ENCODE data around the gene ROBO4. TPM values are rescaled to one million over a fixed set of nuclear protein-coding genes. Genes with fewer than 3 reads are reported as not detected.

ROBO4 gene
- total and polyA plus RNA-seq, 2 of the 13 experiments (the other 11 are each of a cell fraction or from before 2014, with no cell fraction given), result 0.07 to 1.1 TPM

GRCh38 chr11:124917115-124917637, 19.5 kb upstream of the ROBO4 start (continued):
- TF ChIP-seq, protein P1, sequence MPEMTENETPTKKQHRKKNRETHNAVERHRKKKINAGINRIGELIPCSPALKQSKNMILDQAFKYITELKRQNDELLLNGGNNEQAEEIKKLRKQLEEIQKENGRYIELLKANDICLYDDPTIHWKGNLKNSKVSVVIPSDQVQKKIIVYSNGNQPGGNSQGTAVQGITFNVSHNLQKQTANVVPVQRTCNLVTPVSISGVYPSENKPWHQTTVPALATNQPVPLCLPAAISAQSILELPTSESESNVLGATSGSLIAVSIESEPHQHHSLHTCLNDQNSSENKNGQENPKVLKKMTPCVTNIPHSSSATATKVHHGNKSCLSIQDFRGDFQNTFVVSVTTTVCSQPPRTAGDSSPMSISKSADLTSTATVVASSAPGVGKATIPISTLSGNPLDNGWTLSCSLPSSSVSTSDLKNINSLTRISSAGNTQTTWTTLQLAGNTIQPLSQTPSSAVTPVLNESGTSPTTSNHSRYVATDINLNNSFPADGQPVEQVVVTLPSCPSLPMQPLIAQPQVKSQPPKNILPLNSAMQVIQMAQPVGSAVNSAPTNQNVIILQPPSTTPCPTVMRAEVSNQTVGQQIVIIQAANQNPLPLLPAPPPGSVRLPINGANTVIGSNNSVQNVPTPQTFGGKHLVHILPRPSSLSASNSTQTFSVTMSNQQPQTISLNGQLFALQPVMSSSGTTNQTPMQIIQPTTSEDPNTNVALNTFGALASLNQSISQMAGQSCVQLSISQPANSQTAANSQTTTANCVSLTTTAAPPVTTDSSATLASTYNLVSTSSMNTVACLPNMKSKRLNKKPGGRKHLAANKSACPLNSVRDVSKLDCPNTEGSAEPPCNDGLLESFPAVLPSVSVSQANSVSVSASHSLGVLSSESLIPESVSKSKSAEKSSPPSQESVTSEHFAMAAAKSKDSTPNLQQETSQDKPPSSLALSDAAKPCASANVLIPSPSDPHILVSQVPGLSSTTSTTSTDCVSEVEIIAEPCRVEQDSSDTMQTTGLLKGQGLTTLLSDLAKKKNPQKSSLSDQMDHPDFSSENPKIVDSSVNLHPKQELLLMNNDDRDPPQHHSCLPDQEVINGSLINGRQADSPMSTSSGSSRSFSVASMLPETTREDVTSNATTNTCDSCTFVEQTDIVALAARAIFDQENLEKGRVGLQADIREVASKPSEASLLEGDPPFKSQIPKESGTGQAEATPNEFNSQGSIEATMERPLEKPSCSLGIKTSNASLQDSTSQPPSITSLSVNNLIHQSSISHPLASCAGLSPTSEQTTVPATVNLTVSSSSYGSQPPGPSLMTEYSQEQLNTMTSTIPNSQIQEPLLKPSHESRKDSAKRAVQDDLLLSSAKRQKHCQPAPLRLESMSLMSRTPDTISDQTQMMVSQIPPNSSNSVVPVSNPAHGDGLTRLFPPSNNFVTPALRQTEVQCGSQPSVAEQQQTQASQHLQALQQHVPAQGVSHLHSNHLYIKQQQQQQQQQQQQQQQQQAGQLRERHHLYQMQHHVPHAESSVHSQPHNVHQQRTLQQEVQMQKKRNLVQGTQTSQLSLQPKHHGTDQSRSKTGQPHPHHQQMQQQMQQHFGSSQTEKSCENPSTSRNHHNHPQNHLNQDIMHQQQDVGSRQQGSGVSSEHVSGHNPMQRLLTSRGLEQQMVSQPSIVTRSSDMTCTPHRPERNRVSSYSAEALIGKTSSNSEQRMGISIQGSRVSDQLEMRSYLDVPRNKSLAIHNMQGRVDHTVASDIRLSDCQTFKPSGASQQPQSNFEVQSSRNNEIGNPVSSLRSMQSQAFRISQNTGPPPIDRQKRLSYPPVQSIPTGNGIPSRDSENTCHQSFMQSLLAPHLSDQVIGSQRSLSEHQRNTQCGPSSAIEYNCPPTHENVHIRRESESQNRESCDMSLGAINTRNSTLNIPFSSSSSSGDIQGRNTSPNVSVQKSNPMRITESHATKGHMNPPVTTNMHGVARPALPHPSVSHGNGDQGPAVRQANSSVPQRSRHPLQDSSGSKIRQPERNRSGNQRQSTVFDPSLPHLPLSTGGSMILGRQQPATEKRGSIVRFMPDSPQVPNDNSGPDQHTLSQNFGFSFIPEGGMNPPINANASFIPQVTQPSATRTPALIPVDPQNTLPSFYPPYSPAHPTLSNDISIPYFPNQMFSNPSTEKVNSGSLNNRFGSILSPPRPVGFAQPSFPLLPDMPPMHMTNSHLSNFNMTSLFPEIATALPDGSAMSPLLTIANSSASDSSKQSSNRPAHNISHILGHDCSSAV (CRISPR knock-in tag; IDR thresholded peaks at IDR 0.05; ENCODE audit: borderline replicate concordance), result no peak
- 0 out of 2 replicates have a peak, but pooled peaks have one; percentile 11 for TF ChIP-seq ZC3H13 (CRISPR knock-in tag; IDR thresholded peaks at IDR 0.05)
- TF ChIP-seq, protein P2, sequence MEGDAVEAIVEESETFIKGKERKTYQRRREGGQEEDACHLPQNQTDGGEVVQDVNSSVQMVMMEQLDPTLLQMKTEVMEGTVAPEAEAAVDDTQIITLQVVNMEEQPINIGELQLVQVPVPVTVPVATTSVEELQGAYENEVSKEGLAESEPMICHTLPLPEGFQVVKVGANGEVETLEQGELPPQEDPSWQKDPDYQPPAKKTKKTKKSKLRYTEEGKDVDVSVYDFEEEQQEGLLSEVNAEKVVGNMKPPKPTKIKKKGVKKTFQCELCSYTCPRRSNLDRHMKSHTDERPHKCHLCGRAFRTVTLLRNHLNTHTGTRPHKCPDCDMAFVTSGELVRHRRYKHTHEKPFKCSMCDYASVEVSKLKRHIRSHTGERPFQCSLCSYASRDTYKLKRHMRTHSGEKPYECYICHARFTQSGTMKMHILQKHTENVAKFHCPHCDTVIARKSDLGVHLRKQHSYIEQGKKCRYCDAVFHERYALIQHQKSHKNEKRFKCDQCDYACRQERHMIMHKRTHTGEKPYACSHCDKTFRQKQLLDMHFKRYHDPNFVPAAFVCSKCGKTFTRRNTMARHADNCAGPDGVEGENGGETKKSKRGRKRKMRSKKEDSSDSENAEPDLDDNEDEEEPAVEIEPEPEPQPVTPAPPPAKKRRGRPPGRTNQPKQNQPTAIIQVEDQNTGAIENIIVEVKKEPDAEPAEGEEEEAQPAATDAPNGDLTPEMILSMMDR (CRISPR knock-in tag; IDR thresholded peaks at IDR 0.05), result peak; percentile 42
- TF ChIP-seq ZNF839 (CRISPR knock-in tag; IDR thresholded peaks at IDR 0.05; ENCODE audit: borderline replicate concordance), result no peak
- TF ChIP-seq FOXA3 (CRISPR knock-in tag; IDR thresholded peaks at IDR 0.05), result peak; percentile 57
- TF ChIP-seq SP2 (CRISPR knock-in tag; IDR thresholded peaks at IDR 0.05), result no peak
- TF ChIP-seq GTF3A (CRISPR knock-in tag; conservative IDR thresholded peaks at IDR 0.05), result no peak
- no peak for TF ChIP-seq ZSCAN30 (CRISPR knock-in tag; IDR thresholded peaks at IDR 0.05)
- TF ChIP-seq HDAC1 (CRISPR knock-in tag; IDR thresholded peaks at IDR 0.05), result no peak
- no peak for TF ChIP-seq HOXD1 (CRISPR knock-in tag; IDR thresholded peaks at IDR 0.05)
- peak; percentile 60; the same call in 1 of the 2 replicates for TF ChIP-seq TFAP4 (IDR thresholded peaks at IDR 0.05; ENCODE audit: borderline replicate concordance, low read depth)
- TF ChIP-seq CEBPB (IDR thresholded peaks at IDR 0.05; ENCODE audit: borderline replicate concordance, low read depth, low read length), result peak; percentile 53; the same call in 1 of the 2 replicates
- TF ChIP-seq ZNF292 (CRISPR knock-in tag; IDR thresholded peaks at IDR 0.05; ENCODE audit: borderline replicate concordance, low read depth), result no peak
- TF ChIP-seq ZNF577 (CRISPR knock-in tag; IDR thresholded peaks at IDR 0.05; ENCODE audit: borderline replicate concordance, low read depth), result no peak
- TF ChIP-seq ZNF597 (CRISPR knock-in tag; IDR thresholded peaks at IDR 0.05), result no peak

Data from HepG2 (cell line).